ENCODE results near the gene C4orf50. TPM values are rescaled to one million over a fixed set of nuclear protein-coding genes. Genes with fewer than 3 reads are reported as not detected.

C4orf50 gene
- total and polyA plus RNA-seq, 2 of the 4 experiments (the other 2 are of a cell fraction), result not detected

Small RNA genes lying within 50 kb of the gene (microRNA-seq; reads per million reads assigned to microRNA genes)
- 0 reads per million in 2 experiments for gene MIR378D1 (ENCODE audit: insufficient read depth in 1 of 2, insufficient read length in 1 of 2, unreplicated experiment in 1 of 2)

Small RNA genes lying within 50 kb of the gene (small RNA-seq; reads per million reads assigned to genes)
- gene MIR378D1, result 0 reads per million in 5 experiments

Other genes with a start within 250 kb of the C4orf50 start
- gene CRMP1, start 125.3 kb downstream of the C4orf50 start, total RNA-seq (2012; rRNA removed), result 4.1 and 4.4 TPM in 2 replicates
- 6.8 and 7.4 TPM in 2 replicates for gene CRMP1, start 125.3 kb downstream of the C4orf50 start, polyA plus RNA-seq (2012; rRNA removed)
- not detected in 2 replicates for gene JAKMIP1, start 182.1 kb upstream of the C4orf50 start, total RNA-seq (2012; rRNA removed)
- gene JAKMIP1, start 182.1 kb upstream of the C4orf50 start, polyA plus RNA-seq (2012; rRNA removed), result not detected in 2 replicates

Measured in IMR-90 (cell line).